Stimulated activated CD4-positive, alpha-beta T cell treated with anti-CD3 and anti-CD28 coated beads, Interleukin-1b, Interleukin-23, amount 100 ng/mL, for 48 hours (primary cell): ENCODE measurements around the gene PXT1.

Experiments
- DNase-seq: peaks from one replicate; pipeline ENCODE4 v3.0.0-alpha.2; 2020

PXT1 gene

DNA sequence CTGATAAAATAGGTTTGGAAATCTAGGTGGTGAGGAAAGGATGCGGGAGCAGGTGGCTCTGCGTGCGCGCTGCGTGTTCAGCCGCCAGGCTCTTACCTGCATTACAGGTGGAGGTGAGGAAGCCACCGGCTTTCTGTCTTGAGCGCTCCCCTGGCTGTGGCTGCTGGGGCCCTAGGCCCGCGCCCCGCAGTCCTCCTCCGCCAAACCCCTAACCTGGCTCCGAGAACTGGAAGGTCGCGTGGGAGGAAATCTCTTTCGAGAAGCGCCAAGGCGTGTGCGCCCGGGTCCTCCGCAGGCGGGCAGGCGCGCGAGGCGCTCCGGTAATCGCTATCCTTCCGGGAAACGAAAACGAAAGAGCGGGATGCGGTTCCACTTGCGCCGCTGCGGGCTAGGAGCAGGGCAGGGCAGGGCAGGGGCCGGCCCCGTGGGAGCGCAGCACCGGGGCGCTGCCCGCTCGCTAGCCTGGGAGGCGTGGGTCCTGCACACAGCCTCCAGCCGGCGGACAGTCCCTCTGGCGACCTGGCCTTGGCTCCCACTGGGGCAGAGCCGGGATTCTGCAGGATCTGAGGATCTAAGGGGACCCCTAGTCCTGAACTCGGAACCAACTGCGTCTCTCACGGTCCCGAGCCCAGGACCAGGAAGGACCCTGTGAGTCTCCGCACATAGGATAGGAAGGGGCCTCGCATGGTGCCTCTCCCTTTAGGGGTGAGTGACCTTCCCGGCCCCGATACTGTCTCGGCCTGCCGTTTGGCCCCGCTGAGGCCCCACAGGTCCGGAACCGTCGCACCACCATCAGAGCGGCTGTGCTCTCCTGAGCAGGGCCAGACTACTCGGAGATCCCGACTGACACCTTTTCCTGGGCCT, 55.0 kb downstream of the PXT1 start, which contains the start of gene ETV7:
TSS of gene ETV7 (minus strand) at position 230 of the 864 bp plus-strand sequence. CDS start at position 102, 128 bp downstream.
- peak; percentile 30 for DNase-seq

DNA sequence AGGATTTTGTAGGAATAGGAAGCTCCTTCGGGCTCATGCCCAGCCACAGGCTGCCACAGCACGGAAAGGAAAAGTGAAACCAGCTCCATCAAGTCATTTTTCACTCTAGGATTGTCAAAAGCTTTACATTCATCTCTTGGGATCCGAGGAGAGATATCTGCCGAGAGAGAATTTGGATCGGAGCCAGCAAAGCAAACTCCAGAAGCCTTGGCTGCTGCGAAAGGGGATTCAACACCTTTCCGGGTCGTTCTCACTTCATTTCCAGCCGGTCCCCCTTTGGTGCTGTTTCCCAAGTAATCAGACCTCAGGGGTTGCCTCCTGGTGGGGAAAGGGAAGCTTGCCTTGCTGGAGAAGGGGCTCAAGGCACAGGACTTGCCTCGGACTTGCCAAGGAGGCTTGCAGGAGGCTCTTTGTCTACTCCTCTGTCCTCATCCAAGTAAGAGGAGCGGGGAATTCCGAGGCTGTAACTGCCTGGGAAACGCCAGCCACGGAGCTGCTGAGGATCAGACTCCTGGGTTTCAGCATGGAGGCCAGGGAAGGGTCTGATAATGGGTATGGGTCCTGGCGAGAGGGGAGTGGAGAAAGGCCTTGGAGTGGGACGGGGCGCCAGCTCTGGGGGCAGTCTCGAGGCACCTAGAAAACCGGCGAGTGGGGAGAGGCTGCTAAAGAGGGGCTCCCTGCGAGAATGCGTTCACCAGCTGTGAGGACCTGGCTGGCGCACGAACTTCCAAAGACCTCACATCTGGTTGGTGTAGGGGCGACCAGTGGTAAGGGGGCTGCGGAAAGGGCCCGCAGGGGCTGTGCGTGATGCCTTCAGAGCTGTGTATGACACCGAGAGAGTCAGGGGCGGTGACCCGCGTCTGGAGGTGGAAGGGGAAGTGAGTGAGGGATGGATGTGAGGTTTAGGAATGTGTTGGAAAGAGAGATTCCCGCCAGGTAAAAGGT, 55.9 kb downstream of the PXT1 start:
- no peak for DNase-seq

DNA sequence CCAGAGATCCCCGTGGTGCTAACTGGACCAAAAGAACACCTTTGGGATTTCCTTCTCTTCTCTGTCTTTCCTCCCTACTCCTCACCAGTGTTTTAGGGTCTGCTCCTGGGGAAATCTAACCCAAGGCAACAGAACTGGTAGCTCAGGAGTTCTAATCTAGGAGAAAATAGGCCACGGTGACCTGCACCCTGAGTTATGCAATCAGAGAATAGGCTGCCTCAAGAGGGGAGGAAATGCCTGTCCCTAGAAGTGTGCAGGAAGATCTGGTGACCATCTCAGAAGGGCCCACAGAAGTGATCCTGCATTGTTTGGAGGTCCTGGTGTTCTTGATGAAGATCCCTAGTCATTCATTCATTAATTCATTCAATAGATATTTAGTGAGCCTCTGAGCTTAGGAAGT, 58.6 kb downstream of the PXT1 start:
- no peak for DNase-seq

DNA sequence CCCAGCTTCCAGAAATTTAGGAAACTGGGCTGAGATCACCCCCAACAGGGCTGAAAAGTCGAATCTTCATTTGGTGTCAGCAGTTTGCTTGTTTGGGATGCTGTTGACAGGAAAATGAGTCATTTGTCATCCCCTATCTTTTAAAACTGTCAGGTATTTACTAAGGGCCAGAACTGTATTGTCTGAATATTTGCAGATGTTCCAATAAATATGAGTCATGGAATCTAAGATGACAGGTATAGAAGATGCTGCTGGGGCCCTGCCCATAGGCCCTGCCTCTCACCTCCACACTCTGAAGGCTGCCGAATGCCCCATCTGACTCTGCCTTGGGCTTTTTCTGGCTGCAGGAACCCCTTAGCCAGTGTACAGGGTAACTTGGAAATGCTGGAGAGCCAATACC, 59.0 kb downstream of the PXT1 start:
- peak; percentile 14 for DNase-seq

DNA sequence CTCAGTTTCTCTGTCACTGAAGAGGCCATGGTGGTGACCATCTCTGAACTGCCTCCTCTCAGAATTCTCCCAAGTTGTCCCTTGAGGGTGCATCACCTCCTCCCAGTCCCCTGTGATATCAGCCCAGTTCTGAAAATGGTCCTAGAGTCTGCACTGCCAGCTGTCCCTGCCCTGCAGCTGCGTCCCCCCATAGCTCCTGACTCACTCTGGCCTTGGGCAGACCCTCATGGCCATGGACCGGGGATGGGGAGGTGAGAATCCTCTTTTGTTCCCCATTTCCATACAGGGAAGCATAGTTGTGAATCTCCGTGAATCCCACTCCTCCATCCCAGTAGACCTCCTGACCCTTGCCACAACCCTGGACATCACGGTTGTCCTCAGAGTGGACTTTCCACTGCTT, 59.7 kb downstream of the PXT1 start:
- no peak for DNase-seq

DNA sequence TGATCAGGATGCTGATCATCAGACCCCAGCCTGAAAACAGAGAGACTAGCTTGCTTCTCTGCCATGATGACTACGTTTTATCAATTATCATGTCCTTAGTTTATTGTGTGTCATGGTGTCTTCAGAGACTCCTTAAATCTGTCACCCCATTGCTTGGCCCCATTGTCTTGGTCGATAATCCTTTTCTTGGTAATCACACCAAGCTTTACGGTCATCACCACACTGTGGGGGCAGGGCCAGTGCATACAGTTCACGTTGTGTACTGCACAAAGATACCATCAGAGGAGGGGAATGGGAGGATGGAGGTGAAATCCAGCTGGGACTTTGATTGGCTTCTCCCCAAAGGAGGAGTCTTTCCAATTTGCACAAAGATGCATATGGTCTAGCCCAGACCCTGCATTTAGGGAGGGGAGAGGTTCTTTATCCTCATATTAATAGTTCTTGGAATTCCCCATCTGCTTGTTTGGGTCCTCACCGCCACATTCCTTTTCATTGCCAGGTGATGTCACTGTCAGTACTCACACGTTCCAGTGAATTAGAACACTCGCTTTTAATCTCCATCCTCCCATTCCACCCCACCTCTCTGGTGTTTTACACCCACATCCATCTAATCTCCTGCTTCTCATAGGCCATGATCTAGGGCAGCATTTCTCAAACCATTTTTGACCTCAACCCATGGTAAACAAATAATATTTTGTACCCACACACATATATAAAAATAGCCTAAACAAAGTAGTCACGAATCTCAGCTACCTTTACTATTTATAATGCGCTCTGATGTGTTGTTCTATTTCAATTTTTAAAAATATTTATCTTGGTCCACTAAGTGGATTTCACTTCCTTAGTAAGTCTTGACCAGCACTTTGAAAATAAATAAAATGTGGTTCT, 60.9 kb downstream of the PXT1 start:
- no peak for DNase-seq

DNA sequence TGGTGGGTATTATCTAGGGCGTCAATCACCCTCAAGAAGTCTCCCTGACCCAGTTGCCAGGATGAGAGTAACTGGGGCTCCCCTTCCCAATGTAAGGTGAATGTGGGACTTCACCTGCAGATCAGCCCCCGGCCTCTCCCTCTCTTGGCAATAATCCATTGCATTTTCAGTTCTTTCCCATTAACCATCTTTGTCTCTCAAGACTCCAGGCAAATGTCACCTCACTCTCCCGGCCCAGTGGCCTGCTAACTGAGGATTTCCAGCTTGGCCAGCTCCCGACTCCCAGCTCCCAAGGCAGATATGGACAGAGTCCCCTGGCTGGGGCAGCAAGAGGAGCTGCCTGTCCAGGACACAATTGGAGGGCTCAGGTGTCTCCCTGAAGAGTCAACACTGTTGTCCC, 62.5 kb downstream of the PXT1 start:
- no peak for DNase-seq

DNA sequence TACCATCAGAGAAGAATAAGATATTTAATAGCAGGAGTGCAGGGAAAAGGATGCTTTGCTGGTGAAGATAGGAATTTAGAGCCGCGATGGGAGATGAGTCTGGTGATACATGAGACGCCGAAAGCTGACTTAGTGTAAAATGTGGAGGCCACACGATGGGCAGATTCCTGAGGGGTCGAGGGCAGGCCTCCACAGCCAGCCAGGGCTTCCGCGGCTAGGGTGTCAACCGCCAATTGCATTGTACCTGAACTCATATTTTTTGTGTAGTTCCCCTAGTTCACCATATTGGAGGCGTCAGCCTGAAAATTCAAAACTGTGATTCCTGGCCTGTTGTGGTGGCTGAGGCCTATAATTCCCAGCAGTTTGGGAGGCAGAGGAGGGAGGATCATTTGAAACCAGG, 63.7 kb downstream of the PXT1 start:
- no peak for DNase-seq

DNA sequence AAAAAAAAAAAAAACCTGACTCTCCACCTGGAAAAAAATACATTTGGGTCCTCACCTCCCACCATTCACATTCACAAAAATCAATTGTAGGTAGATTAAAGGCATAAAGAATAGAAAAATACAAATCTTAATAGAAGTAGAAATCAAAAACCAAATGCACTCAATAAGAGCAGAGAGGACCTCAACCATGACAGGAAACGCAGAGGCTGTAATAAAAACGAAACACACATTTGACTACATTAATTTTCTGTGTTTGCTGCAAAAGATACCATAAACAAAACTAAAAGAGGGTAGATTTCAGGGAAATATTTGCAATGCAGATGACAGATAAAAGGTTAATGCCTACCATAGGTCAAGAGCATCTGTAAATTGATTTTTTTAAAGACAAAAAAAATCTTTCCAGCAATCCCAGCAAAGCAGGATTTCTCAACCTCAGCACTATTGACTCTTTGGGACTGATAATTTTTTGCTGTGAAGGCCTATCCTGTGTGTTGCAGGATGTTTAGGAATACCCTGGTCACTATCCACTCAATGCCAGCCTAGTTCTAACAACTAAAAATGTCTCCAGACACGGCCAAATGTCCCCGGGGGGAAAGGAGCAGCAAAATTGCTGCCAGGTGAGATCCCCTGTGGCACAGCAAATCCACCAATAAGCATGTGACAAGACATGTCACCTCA, 64.3 kb downstream of the PXT1 start:
- DNase-seq: no peak

DNA sequence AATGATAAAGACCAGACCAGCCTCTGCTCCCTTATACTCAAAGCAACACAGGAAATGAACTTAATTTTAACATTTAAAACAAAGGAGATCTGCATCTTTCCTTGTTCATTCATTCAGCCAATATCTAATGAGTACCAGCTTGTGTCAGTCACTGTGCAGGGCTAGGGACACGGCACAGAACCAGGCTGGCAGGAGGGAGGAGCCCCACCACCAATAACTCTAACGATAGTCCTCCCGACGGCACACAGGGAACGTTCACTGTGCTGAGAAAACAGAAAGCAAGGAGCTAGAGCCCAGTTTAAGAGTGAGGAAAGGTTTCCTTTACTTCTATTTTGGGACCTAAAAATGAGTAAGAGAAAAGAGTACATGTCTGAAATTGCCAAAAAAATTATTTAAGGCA, 65.1 kb downstream of the PXT1 start:
- DNase-seq: no peak

DNA sequence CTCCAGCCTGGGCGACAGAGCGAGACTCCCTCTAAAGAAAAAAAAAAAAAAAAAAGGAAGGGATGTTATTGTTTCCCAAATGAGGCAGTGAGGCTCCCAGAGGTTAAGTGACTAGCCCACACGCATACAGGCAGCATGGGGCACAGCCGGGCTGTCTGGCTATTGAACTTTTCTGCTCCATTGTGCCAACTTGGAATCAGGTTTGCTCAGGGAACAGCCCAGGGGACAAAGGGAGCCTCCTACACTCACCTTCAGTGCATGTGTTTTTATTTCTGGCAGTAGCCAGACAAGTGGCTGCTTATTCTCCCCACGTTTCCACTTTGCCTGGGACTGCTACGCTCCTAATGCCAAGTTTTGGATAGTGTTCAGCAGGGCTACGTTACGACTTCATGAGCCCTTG, 65.9 kb downstream of the PXT1 start:
- DNase-seq: no peak

DNA sequence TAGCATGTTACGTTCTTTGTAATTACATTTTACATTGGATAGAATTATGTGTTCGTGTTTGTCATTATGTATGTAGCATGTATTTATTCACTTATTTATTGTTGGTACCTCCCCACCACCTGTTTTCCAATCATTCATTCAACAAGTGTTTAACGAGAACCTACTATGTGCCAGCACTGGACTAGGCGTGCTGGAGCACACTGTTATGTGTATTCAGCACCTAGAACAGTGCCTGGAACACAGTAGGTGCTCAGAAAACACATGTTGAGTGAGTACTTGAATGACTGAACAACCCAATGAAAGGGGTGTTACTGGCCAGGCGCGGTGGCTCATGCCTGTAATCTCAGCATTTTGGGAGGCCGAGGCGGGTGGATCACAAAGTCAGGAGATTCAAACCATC, 66.5 kb downstream of the PXT1 start:
- DNase-seq: no peak

DNA sequence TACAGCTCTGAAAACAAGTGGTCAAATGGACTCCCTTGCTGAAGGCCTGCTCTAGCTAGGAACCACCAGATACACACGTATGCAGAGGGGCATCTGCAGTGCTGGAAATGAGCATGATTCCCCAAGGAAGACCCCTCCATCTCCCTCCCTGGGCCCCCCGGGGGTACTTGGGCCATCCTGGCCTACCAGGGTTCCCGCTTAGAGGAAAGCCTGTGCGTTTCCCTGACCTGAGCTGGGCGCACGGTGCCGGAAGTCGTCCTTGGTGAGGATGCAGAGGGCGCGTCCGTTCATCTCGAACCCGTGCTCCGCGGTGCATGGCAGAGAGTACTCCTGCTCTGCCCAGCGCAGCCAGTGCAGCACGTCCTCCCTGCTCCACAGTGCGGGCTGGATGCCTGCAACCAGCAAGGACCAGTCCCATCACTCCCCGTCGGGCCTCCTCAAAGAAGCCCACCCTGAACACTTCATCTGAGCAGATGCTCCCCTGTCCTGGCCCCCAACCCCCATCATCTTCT, 67.0 kb downstream of the PXT1 start:
- no peak for DNase-seq

DNA sequence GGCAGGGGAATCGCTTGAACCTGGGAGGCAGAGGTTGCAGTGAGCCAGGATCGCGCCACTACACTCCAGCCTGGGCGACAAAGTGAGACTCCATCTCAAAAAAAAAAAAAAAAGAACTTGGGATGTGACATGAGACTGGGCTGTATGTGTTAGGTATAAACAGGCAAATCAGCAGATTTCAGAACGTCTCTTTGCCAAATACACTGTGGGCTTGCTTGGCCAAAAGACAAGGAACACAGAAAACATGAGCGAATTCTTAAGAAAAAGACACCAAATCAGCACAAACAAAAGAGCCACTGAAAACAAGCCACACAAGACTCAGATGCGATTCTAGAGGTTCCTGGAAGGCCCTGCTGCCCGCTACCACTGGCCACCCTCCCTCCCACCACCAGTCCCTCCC, 67.7 kb downstream of the PXT1 start:
- no peak for DNase-seq

DNA sequence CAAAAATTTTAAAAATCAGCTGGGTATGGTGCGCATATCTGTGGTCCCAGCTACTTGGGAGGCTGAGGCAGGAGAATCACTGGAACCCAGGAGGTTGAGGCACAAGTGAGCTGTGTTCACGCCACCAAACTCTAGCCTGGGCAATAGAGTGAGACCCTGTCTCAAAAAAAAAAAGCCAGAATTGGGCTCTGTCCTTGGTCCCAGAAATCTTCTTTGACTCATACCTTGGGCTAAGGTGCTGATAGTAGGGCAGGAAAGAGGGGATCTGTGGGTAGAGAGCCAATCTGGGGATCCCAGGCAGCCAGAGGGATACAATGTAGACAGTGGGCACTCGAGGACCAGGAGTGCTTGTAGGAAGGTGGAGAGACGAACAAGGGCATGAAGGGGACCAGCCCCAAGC, 68.5 kb downstream of the PXT1 start:
- no peak for DNase-seq

DNA sequence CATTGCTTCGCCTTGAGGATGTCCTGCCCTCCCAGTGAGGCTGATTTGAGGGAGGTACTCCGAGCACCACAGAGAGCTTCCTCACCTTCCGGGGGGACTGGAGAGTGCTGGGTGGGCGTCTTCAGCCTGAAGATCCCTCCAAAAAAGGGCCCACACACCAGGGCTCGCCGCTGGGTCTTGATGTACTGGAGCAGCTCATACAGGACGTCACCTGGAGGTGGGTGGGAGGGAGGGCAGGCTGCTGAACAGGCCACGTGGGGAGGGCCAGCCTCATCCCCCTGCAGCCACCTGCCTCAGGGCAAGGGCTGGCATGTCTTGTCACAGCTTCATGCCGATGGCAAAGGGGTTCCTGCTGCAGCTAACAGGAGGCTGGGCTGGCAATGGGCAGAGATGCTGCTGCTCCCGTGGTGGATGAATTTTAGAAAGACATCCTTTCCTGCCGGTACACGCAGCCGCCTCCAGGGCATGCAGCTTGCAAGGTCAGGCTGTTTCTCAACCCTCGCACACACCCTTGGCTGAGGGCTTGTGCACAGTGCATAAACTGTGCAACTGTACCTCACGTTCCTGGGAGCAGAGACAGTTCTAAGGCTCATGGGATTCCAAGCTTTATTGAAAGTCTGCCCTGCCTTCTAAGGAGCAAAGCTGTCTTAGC, 69.2 kb downstream of the PXT1 start:
- no peak for DNase-seq

DNA sequence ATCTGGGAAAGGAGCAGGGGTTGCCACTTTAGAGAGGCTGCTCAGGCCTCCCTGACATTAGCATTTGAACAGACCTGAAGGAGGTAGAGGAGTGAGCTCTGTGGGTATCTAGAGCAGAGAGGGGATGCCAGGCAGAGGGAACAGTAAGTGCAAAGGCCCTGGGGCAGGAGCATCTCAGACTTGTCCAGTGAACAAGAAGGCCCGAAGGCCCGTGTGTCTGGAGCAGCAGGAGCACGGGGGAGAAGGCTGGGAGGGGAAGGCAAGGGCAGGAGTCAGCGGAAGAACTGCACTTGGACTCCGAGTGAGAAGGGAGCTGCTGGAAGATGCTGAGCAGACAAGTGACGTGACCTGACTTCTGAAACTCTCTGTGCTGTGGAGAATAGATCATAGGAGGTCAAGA, 70.6 kb downstream of the PXT1 start:
- no peak for DNase-seq

DNA sequence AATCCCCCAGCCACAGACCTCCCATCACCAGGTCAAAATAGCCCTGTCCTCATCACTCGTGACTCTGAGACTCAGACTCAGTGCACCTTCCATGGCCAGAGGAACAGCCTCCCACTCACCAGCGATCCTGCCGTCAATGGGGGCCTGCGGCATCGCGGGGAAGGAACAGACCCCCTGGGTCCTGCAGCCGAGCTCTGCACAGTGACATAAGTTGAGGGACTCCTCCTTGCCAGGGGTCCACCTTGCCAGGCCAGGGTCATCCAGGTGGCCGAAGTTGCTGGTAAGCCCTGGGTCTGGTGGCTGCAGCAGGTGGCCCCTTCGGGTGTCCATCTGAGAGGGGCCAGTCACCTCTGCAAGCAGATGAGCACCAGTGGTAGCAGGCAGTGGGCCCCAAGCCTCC, 71.4 kb downstream of the PXT1 start:
- DNase-seq: no peak

DNA sequence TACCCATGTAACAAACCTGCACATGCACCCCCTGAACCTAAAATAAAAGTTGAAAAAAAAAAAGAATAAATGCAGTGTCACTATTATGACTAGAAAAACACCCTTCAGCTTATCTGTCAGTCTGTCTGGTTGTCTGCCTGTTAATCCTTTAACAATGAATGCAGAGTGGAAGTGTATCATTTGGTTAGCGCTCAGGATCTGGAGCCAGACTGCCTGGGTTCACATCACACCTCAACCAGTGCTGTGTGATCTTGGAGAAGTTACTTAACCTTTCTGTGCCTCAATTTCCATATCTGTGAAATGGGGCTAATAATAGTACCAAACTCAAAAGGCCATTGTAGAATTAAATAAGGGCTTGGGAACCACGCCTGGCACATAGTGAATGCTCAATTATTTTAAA, 72.0 kb downstream of the PXT1 start:
- DNase-seq: no peak

DNA sequence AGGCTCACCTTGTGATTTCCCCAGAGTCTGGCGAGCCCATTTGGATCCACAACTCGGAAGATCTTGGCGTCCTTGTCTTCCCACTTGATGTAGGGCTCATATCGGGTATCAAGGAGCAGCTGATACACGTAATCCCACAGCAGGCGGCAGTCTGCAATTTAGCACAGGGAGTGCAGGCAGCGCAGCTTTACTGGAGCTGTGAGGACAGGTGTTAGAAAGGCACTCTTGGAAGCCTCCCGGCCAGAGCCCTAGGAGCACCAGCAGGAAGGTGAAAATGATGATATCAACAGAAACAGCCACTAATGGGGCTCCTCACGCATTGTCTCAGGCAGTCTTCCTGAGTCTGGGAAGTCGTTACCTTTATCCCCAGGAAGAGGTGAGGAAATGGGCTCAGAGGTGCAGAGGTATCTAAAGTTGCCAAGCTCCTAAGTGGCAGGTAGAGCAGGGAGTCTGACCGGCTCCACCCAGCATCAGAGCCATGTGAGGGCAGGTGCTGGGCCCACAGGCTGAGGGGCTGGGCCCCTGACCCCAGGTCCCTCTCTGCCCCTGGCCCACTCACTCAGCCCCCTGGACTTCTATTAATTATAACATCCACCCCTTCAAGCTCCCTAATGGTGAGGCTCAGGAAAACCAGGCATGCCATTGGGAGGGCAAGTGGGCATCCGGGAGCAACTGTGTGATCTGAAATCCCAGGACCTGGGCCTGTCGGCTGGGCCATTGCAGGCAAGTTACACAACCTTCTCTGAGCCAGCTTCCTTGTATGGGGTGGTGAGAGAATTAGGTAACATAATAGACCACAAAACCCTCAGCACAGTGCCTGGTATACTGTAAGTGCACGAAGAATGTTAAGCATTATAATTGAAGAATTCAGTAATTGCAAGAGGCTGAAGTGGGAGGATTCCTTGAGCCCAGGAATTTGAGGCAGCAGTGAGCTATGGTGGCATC, 73.5 kb downstream of the PXT1 start:
- DNase-seq: no peak
